Activated naive CD4-positive, alpha-beta T cell treated with anti-CD3 and anti-CD28 coated beads, Interleukin-2, amount 50 U/mL, for 72 hours (primary cell): ENCODE results near the gene CTDSPL. TPM values are rescaled to one million over a fixed set of nuclear protein-coding genes. Genes with fewer than 3 reads are reported as not detected.
"Not testable (repeated sequence)": the region's sequence is repeated elsewhere in the genome, so short reads cannot be mapped to it uniquely, and the experiment has no call there.

ENCODE experiments used
- ATAC-seq, 2 donors: fragments of 150-1000 bp; cut with Tn5 transposase; 2 replicates each; pipeline ENCODE4 v1.10.0; 2021; ENCODE audit warnings: mild to moderate bottlenecking in 2 of 2, moderate library complexity in 2 of 2
- DNase-seq, 2 donors: peaks; one replicate each; pipeline ENCODE4 v3.0.0; 2021 to 2022; ENCODE audit warnings: low spot score in 2 of 2
- H3K27ac Mint-ChIP-seq, 2 donors: one replicate each; pipeline ENCODE4 v1.8.0; 2022; ENCODE audit warnings: mild to moderate bottlenecking in 2 of 2, mixed read lengths in 2 of 2
- H3K36me3 Mint-ChIP-seq, 2 donors: one replicate each; pipeline ENCODE4 v1.8.0; 2022; ENCODE audit warnings: mixed read lengths in 2 of 2
- H3K9me3 Mint-ChIP-seq, 2 donors: one replicate each; pipeline ENCODE4 v1.8.0; 2022; ENCODE audit warnings: mixed read lengths in 2 of 2
- total RNA-seq, 2 donors: library from RNA; stranded (reverse); gene quantifications; one replicate each; pipeline ENCODE4 v1.2.3, GENCODE V29; 2022

CTDSPL gene
- total RNA-seq, 2 donors from 2014 or later, result 2.1 to 7.0 TPM

- peaks cover 0 to 4% of the 10 kb centered on the region in 2 donors for H3K9me3 Mint-ChIP-seq
- DNase-seq (no peak), ATAC-seq (peak in 1 of 2 donors; percentile 39)
- peaks cover 0 to 6% of the 10 kb centered on the region in 2 donors for H3K36me3 Mint-ChIP-seq
- H3K27ac Mint-ChIP-seq, result peak overlapping the region; percentile 82 to 91
Measured at GRCh38 chr3:37956723-37957538, 95.3 kb downstream of the CTDSPL start.

- peaks cover 0 to 4% of the 10 kb centered on the region in 2 donors for H3K9me3 Mint-ChIP-seq
- ATAC-seq, result peak in 1 of 2 donors; percentile 18
- DNase-seq, result no peak
- peak overlapping the region; percentile 69 to 82 for H3K27ac Mint-ChIP-seq
- peaks cover 0 to under 1% of the 10 kb centered on the region in 2 donors for H3K36me3 Mint-ChIP-seq
Measured at GRCh38 chr3:37957539-37957936, 95.9 kb downstream of the CTDSPL start.

- H3K9me3 Mint-ChIP-seq, result no peaks in the 10 kb centered on the region
- H3K27ac Mint-ChIP-seq, result no peak overlapping the region
Measured at GRCh38 chr3:37961622-37962431, 100.1 kb downstream of the CTDSPL start.

GRCh38 chr3:37963016-37963415 is 101.3 kb downstream of the CTDSPL start:
- Mint-ChIP-seq H3K9me3 (no peaks in the 10 kb centered on the region), H3K36me3 (no peaks in the 10 kb centered on the region), H3K27ac (no peak overlapping the region)
- ATAC-seq (no peak), DNase-seq (no peak)

More at GRCh38 chr3:37961622-37962431, 100.1 kb downstream of the CTDSPL start:
- DNase-seq (no peak), ATAC-seq (no peak)
- H3K36me3 Mint-ChIP-seq, result no peaks in the 10 kb centered on the region

GRCh38 chr3:37963635-37964034 is 102.0 kb downstream of the CTDSPL start:
- DNase-seq, result no peak
- Mint-ChIP-seq H3K9me3 (no peaks in the 10 kb centered on the region), H3K36me3 (no peaks in the 10 kb centered on the region), H3K27ac (no peak overlapping the region)
- ATAC-seq, result no peak

GRCh38 chr3:37964146-37964545 is 102.5 kb downstream of the CTDSPL start:
- Mint-ChIP-seq H3K9me3 (no peaks in the 10 kb centered on the region), H3K36me3 (no peaks in the 10 kb centered on the region), H3K27ac (no peak overlapping the region)
- ATAC-seq, result no peak
- no peak for DNase-seq

GRCh38 chr3:37964716-37965115 is 103.0 kb downstream of the CTDSPL start:
- no peaks in the 10 kb centered on the region for H3K36me3 Mint-ChIP-seq
- ATAC-seq (no peak), DNase-seq (no peak)
- no peak overlapping the region for H3K27ac Mint-ChIP-seq
- H3K9me3 Mint-ChIP-seq, result no peaks in the 10 kb centered on the region

GRCh38 chr3:37967260-37967881 is 105.7 kb downstream of the CTDSPL start:
- peak; percentile 81 to 88 for ATAC-seq
- H3K27ac Mint-ChIP-seq, result no peak overlapping the region
- no peaks in the 10 kb centered on the region for H3K9me3 Mint-ChIP-seq
- H3K36me3 Mint-ChIP-seq, result no peaks in the 10 kb centered on the region
- DNase-seq, result peak in 1 of 2 donors; percentile 67

- Mint-ChIP-seq H3K27ac (no peak overlapping the region), H3K9me3 (no peaks in the 10 kb centered on the region), H3K36me3 (no peaks in the 10 kb centered on the region)
- no peak for DNase-seq
- no peak for ATAC-seq
Measured at GRCh38 chr3:37968199-37968598, 106.5 kb downstream of the CTDSPL start.

GRCh38 chr3:37968813-37969595 is 107.3 kb downstream of the CTDSPL start:
- H3K27ac Mint-ChIP-seq, result no peak overlapping the region
- no peaks in the 10 kb centered on the region for H3K9me3 Mint-ChIP-seq
- DNase-seq, result no peak
- no peaks in the 10 kb centered on the region for H3K36me3 Mint-ChIP-seq
- no peak for ATAC-seq

- H3K27ac Mint-ChIP-seq, result peak overlapping the region in 1 of 2 donors; percentile 31
- H3K9me3 Mint-ChIP-seq, result no peaks in the 10 kb centered on the region
- no peaks in the 10 kb centered on the region for H3K36me3 Mint-ChIP-seq
- ATAC-seq, result no peak
- no peak for DNase-seq
Measured at GRCh38 chr3:37969596-37970100, 108.0 kb downstream of the CTDSPL start.

GRCh38 chr3:37970802-37971201 is 109.1 kb downstream of the CTDSPL start:
- DNase-seq (no peak), ATAC-seq (no peak)
- Mint-ChIP-seq H3K27ac (peak overlapping the region in 1 of 2 donors; percentile 31), H3K9me3 (no peaks in the 10 kb centered on the region), H3K36me3 (no peaks in the 10 kb centered on the region)

- H3K36me3 Mint-ChIP-seq, result no peaks in the 10 kb centered on the region
- H3K27ac Mint-ChIP-seq, result no peak overlapping the region
- DNase-seq, result no peak
- H3K9me3 Mint-ChIP-seq, result no peaks in the 10 kb centered on the region
- ATAC-seq, result no peak
Measured at GRCh38 chr3:37971467-37971866, 109.8 kb downstream of the CTDSPL start.

- not testable (repeated sequence) for DNase-seq, H3K9me3 Mint-ChIP-seq, H3K36me3 Mint-ChIP-seq, H3K27ac Mint-ChIP-seq, ATAC-seq
Measured at GRCh38 chr3:37972056-37972455, 110.4 kb downstream of the CTDSPL start.

- ATAC-seq (no peak), DNase-seq (no peak)
- Mint-ChIP-seq H3K27ac (no peak overlapping the region), H3K9me3 (no peaks in the 10 kb centered on the region), H3K36me3 (no peaks in the 10 kb centered on the region)
Measured at GRCh38 chr3:37973246-37974054, 111.8 kb downstream of the CTDSPL start.
